A673 (cell line): ENCODE data around the gene LPP.

Source experiments
- CTCF ChIP-seq: fragments of 300-800, 200-600 bp; sonication (generic); conservative IDR thresholded peaks from 2 replicates; pipeline ENCODE4 v1.5.1; 2017; ENCODE audit warnings: low read depth, mild to moderate bottlenecking, antibody characterized with exemption, low read length, moderate library complexity, mixed read lengths
- EZH2 ChIP-seq: fragments of 200-600 bp; sonication (generic); IDR thresholded peaks from 2 replicates; pipeline ENCODE4 v1.6.1; 2017; ENCODE audit warnings: borderline replicate concordance, low read depth, mild to moderate bottlenecking, mixed read lengths, antibody characterized with exemption, low read length; ENCODE audit not compliant: poor library complexity, severe bottlenecking

GRCh38 chr3:188761964-188762363 lies 608.0 kb downstream of the LPP start:
- no peak for TF ChIP-seq CTCF
- no peak for TF ChIP-seq EZH2
